ENCODE measurements around the gene PCDH9. TPM values are rescaled to one million over a fixed set of nuclear protein-coding genes. Genes with fewer than 3 reads are reported as not detected.

Gene PCDH9
- total and polyA plus RNA-seq, 2 of the 13 experiments (the other 11 are each of a cell fraction or from before 2014, with no cell fraction given) = 0.09 TPM; not detected in 1

GRCh38 chr13:66859934-66860877, 369.9 kb downstream of the PCDH9 start (continued):
- TF ChIP-seq, protein P1, sequence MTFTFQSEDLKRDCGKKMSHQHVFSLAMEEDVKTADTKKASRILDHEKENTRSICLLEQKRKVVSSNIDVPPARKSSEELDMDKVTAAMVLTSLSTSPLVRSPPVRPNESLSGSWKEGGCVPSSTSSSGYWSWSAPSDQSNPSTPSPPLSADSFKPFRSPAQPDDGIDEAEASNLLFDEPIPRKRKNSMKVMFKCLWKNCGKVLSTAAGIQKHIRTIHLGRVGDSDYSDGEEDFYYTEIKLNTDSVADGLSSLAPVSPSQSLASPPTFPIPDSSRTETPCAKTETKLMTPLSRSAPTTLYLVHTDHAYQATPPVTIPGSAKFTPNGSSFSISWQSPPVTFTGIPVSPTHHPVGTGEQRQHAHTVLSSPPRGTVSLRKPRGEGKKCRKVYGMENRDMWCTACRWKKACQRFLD (CRISPR knock-in tag; IDR thresholded peaks at IDR 0.05; ENCODE audit: borderline replicate concordance) = no peak
- TF ChIP-seq SOX5 (CRISPR knock-in tag; IDR thresholded peaks at IDR 0.05; ENCODE audit: borderline replicate concordance) (no peak), ZNF710 (CRISPR knock-in tag; IDR thresholded peaks at IDR 0.05; ENCODE audit: borderline replicate concordance) (no peak), MNT (IDR thresholded peaks at IDR 0.05) (no peak)

DNA sequence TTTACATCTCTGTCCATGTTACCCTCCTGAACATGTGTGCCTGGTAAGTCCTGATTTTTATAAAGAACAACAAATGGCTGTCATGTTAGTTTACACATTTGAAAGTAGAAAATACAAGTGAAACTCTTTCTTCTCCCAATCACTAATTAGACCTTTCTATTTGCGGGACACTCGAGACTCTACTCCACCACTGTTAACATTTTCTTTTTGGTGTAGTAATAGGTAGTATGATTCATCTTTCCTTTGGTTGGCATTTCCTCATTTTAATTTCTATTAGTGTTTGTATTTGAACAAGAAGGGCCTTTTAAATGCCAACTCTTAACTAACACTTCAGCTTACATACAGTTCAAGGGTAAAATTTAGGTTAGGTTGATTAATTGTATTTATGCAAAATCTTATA, 371.1 kb downstream of the PCDH9 start:
- in situ Hi-C loops (cut with HindIII; ENCODE audit: extremely low pct_ligation_motif_present, low pct_unique_long_range_greater_than_20kb) = no loop called here
- H4K20me1 ChIP-seq (ENCODE audit: insufficient read depth, low read length) = no peaks in the 10 kb centered on the region
- H3K4me3 ChIP-seq (replicated peaks in 1 of 3; ENCODE audit: insufficient read depth in 1 of 3, low read depth in 2 of 3, low read length in 3 of 3) = no peak overlapping the region
- H3K9ac ChIP-seq (ENCODE audit: insufficient read depth, low read depth, low read length) = no peak overlapping the region
- no peaks in the 10 kb centered on the region for H3K36me3 ChIP-seq (replicated peaks in 1 of 2; ENCODE audit: control insufficient read depth in 1 of 2, insufficient read depth in 2 of 2, low read length in 2 of 2)
- WGBS (ENCODE audit: low lambda C conversion rate) = 28% methylated on average over 2 of the region's 2 CpGs
- ATAC-seq (no peak), DNase-seq (ENCODE audit: low spot score) (no peak), FAIRE-seq (no peak)
- ChIA-PET POLR2A (no interaction called here), CTCF (ENCODE audit: low intra/inter-chr PET ratio, low total read pairs) (no interaction called here)
- no peaks in the 10 kb centered on the region for H3K4me1 ChIP-seq (ENCODE audit: insufficient read depth, low read length)
- intact Hi-C loops (cut with micrococcal nuclease; ENCODE audit: unreplicated experiment) = no loop called here
- H3K9me3 ChIP-seq (ENCODE audit: low read length) = no peaks in the 10 kb centered on the region
- BruUV-seq (replicated peaks) = no TSS peak
- no peak overlapping the region for H2AFZ ChIP-seq (ENCODE audit: low read length)
- no peak overlapping the region for H3K4me2 ChIP-seq (ENCODE audit: low read depth, low read length)
- no peak overlapping the region for H3K27ac ChIP-seq (ENCODE audit: extremely low read length, insufficient read depth, low read length)
- H3K79me2 ChIP-seq (ENCODE audit: insufficient read depth, low read length) = no peaks in the 10 kb centered on the region
- H3K27me3 ChIP-seq (ENCODE audit: control insufficient read depth in 1 of 2, insufficient read depth in 2 of 2, low read length in 2 of 2) = no peaks in the 10 kb centered on the region; a peak in 1 of 5 replicates
- no peak for TF ChIP-seq ASH2L (IDR thresholded peaks at IDR 0.05; ENCODE audit: insufficient read length, low read depth, low read length)
- TF ChIP-seq ZNF543 (CRISPR knock-in tag; IDR thresholded peaks at IDR 0.05) = no peak
- no peak for TF ChIP-seq ZNF616 (CRISPR knock-in tag; IDR thresholded peaks at IDR 0.05; ENCODE audit: low read depth)
